HG02798 (cell line): ENCODE data around the gene IMMP2L.
"Not testable (repeated sequence)": the region's sequence is repeated elsewhere in the genome, so short reads cannot be mapped to it uniquely, and the experiment has no call there.

ENCODE experiments used
- ATAC-seq: cut with Tn5 transposase; IDR thresholded peaks from one replicate; pipeline ENCODE4 v1.9.1; 2021; ENCODE audit warnings: mild to moderate bottlenecking; ENCODE audit not compliant: unreplicated experiment, poor library complexity

The IMMP2L gene

DNA sequence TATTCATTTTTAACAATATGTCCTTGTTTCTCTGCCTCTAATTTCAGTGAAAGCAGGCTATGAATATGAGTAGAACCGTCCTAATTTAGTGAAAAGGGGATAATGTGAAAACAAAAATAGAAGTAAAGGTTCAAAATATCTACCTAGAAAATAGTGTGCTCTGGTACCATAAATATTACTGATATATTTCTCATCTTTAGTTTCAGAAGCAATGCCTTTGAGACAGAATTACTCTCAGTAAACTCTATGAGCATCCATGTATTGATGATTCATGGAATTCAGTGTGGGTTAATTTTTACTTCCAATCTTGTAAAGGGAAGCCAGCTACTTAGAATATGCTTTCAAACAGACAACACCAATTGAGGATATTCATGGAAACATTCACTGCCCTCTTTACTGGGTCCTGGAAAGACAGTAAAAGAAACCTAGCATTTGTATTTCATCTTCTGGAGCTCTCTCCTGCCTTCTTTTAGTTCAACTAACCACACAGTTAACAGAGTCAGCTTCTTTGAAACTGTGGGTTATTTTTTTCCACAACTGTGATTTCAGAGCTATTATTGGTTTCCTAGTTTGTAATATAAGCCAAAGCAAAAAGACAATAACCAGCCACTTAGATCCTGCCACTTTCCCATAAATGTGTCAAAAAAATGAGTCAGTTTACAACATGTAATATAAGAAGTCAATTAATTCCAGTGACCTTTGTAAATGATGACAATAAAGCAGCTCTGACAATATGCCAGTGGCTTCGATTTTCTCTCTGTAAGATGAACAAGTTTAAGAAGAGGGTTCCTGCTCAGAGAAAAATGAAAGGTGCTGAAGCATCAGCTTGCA, 469.7 kb downstream of the IMMP2L start:
- ATAC-seq = peak; percentile 41

DNA sequence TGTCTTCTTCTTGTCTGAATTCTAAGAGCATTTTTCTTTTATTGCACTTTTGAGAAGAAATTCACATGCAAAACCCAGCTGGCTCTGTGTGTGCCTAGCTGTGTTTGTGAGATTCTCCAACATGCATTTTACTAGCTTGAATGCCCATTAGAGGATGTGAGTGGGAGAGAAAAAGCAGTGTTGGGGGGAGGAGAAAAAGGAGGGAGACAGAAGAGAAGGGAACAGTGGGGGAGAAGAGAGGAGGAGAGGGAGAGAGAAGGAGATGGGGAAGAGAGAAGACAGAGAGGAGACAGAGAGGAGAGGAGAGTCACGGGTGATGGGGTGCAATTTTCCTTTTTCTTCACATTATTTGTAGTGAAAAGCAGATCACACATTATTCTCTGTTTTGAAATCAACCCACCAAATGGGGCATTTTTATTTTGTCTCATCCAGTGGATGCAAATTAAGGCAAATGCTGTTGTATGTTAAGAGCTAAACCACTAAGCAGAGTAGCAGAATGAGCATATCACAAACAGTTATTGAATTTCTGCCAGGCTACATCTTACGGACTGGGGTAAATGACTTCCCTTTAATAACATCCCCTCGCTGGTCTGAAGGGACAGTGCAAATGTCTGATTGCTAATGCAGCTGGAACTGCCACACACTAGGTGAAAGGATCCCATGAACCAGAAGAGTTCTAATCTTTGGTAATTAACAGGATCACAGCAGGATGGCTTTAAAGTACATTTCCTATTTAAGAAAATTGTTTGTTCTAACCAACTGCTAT, 470.5 kb downstream of the IMMP2L start:
- ATAC-seq = no peak

GRCh38 chr7:111090846-111091245, 471.4 kb downstream of the IMMP2L start, which contains the start of gene LRRN3:
LRRN3 (plus strand) TSS chr7:111091127; CDS start chr7:111122773, 31,646 bp downstream.
- no peak for ATAC-seq

DNA sequence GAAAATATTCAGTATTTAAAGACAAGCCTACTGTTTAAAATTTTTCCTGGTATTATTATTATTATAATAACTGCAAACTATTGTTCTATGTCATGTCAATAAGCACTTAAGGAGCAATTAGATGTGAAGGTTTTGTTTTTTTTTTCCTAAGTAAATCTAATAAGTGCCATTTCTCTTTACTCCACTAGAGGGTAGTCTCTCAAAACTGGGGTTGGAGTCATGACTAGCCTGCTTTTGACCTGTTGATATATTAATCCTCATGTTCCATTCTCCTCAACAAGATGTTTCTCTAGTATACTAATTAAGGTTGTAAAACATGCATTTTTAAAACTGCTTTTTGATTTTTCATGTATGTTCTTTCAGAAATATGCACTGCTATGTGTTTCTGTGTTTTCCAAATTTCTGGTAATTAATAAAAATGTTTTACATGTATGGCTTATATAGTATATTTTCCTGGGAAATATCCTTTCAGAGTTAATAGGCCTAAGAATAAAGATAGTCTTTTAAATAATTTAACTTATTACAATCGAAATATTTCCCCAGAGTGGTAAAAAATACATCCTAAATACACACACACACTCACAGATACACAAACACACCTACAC, 472.4 kb downstream of the IMMP2L start:
- peak; percentile 55 for ATAC-seq

GRCh38 chr7:111088328-111088727, 474.0 kb downstream of the IMMP2L start:
- ATAC-seq = no peak

DNA sequence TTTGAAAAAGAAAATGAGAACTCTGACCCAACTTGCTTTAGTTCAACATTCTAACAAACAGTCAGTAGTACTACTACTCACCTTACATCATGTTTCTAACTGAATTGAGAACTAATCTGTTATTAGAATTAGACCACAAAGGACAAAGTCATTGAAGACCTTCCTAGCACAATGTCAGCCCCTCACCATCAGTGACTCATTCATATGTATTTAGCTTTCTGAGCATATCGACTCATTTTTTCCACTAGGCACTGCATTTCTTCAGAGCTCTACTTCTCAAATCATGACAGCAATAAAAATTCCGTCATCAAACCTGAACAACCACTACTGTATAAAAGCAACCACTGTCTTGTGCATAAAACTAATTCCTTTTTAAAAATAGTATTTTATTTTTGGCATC, 475.8 kb downstream of the IMMP2L start:
- no peak for ATAC-seq

DNA sequence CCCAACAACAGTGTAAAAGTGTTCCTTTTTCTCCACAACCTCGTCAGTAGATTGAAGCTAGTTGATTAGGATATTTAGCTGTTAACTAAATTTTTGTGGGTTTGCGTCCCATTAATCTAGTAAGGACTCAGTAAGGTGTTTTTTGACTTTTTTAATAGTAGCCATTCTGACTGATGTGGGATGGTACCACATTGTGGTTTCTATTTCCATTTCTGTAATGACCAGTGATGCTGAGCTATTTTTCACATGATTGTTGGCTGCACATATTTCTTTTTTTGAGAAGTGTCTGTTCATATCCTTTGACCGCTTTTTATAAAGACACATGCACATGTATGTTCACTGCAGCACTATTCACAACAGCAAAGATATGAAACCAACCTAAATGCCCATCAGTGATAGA, 476.9 kb downstream of the IMMP2L start:
- ATAC-seq = no peak

DNA sequence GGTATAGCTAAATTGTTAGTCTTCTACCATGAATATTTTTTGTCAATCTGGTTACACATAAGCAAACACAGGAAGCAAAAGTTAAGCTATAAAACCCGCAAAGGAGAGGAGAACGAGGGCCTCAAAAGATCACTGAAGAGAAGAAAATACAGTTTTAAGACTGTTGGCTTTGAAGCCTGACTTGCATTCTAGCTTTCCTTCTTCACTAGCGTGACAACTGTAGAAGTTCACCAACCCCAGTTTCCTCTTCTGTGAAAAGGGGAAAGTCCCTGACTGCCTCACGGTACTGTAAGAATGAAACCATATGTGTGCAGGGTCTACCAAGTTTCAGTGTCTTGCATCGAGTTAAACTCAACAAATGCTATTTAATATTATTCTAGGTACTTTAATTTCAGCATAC, 478.9 kb downstream of the IMMP2L start:
- peak; percentile 99 for ATAC-seq

- no peak for ATAC-seq
These were observed 479.9 kb downstream of the IMMP2L start for GRCh38 chr7:111082351-111082750.

DNA sequence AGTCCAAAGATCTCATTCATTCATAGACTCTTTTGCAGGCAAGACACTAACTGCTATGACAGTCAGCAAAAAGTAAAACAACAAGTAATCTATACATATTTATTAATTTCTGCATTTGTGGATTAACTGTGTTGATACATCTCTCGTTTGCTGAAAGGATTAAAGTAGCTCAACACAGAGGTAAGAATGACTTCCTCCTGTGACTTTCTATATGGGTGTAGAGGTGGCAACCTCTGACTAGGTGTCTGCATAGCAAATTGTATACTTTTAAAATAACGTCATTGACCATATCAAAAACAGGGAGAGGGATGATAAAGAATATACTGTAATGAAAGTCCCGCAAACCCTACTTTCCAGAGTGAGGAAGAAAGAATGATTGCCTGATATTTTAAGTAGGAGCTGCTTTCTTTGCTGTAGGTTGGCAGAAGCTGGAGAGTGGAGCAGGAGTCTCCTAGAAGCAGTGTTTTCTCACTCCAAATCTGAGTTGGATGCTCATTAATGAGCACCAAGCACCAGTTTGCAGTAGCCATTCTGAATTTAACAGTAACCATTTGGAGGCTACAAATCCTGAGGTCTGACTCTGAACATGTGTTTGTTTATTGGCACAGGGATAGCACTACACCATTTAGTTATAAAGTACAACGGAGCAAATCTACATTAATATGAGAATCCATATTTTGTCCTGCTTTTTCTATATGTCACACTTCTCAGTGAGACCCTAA, 480.6 kb downstream of the IMMP2L start:
- no peak for ATAC-seq

DNA sequence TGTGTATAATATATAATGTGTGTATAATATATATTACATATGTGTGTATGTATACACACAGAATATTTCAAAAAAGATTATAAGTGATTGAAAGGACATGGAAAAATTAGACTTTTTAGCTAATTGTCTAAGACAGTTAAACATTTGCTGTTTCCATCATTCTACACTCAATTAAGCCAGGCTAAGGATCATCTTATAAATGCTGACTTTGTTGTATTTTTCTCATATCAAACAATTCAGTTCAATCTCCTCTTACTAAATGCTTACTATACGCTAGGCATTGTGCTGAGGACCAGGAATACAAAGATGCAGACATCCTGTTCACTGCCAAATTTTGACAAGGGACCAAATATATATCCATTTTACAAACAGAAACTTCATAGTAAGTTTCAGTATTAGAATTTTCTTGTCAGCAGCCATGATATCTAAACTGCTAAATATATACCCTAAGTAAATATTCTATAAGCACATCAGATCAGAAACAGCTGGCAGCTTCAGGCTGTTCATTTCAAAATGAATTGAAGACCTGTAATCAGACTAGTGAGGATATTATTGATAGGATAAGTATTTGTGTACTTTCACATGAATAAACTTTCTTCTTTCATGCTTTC, 481.7 kb downstream of the IMMP2L start:
- ATAC-seq = no peak

DNA sequence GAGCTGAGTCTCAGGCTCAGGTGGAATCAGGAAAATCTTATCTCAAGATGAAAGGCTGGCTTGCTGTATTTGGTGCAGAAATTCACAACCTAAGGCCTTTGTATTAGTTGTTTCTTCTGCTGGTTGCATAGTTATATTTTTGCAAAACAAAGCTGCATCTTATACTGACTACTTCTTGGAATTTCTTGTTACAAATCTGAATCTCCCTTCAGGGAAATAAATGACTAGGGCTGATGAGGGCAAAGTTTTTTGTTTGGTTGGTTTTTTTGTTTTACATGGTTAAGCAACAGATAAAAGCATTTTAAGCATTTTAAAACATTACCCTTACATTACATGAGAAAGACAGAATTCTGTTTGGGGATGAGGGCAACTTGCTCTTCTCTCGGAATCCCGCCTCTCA, 485.3 kb downstream of the IMMP2L start:
- no peak for ATAC-seq

DNA sequence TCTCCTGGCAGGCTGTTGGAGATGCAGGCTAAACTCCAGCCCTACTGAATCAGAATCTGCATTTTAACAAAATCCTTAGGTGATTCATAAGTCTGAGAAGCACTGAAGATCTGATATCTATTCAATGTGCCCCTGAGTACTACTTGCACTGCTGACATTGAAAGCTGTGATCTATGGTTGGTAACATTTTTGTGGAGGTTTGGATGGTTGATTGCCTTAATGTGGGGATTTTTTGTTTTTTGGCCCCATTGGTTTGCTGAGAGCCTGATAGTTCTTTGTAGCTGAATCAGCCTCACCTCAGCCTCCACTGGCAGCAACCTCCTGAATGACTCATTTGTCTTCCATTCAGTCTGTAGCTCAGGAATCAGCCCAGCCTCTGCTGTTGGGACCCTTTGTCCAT, 486.1 kb downstream of the IMMP2L start:
- no peak for ATAC-seq

DNA sequence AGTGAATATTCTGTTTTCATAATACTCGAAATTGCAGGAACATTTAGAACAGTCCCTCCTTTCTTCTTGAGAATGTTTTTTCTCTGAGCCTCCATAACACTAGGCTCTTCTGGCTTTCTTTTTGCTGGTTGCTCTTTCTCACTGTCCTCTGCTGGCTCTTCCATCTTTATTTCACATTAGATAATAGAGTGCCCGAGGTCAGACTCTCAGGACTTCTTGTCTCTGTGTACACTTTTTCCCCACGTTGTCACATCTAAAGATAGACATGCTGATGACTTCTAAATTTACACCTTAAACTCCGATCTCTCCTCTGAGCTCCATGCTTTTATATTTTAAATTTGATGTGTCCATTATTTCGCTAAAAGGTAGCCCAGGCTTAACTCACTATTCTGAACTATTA, 486.8 kb downstream of the IMMP2L start:
- ATAC-seq = no peak

DNA sequence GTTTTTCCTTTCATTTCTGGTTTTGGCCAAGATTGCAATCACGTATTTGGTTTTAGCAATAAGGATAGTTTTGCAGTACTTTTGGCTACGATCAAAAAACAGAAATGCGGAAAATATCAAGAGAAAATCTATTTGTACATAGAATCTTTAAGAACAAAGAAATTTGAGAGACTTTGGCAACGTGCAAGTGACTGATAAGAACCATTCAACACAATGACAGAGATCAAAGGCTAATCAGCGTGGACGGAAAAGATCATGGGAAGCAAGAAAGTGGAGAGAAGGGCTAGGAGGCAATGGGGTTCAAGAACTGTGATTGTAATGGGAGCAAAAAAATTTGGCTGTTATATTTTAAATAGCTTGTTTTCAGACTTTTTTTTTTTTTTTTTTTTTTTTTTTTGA, 487.5 kb downstream of the IMMP2L start:
- no peak for ATAC-seq

DNA sequence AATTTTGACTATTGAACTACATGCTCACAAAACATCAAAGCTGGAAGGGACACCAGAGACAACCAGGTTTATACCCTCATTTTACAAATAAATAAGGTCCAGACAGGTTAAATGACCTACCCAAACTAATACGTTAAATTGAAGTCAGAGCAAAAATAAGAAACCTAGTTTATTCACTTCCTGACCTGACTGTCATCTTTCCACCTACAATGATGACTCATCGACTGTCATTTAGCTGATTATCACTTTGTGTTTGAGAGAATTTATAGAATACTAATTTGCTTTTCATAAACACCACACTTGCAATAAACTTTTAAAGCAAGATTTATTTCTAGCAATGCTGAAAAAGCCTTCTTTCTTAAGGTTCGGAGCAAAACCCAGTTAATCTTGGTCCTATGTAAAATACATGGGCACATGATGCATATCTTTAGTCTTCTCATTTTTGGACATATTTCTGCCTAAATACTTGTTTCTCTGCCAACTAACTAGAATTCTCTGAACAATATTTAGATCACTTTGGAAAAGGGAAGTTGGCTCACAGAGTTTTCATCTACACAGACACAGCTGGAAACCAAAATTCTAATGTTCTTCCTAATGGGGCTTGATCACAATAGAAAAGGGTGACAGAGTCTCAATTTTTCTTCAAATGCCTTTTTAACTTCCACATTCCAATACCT, 488.1 kb downstream of the IMMP2L start:
- ATAC-seq = no peak

- not testable (repeated sequence) for ATAC-seq
These were observed 489.6 kb downstream of the IMMP2L start for GRCh38 chr7:111072658-111073057.

- ATAC-seq = no peak
These were observed 490.7 kb downstream of the IMMP2L start for GRCh38 chr7:111071556-111071955.

GRCh38 chr7:111068618-111069017, 493.7 kb downstream of the IMMP2L start:
- no peak for ATAC-seq

- no peak for ATAC-seq
These were observed 494.6 kb downstream of the IMMP2L start for GRCh38 chr7:111067682-111068081.
